Neutrophil (primary cell): Measurements from ENCODE around the gene MIXL1.

Experiments used
- H3K27ac ChIP-seq: fragments of 200-600 bp; sonication (generic); 2 replicates; pipeline ENCODE4 v1.5.1; 2016; ENCODE audit warnings: mild to moderate bottlenecking, moderate library complexity
- H3K27me3 ChIP-seq: fragments of 200-600 bp; sonication (generic); 2 replicates; pipeline ENCODE4 v1.6.0; 2016; ENCODE audit warnings: mild to moderate bottlenecking
- H3K36me3 ChIP-seq: fragments of 200-600 bp; sonication (generic); 2 replicates; pipeline ENCODE4 v1.5.1; 2017
- H3K4me1 ChIP-seq, 2 experiments: fragments of 200-600 bp in 1 of 2; sonication (generic) in 1 of 2; 1 replicate in 1 of 2; 2 replicates in 1 of 2; pipeline versions ENCODE4 v1.5.1 to v1.6.1; 2013 to 2016; ENCODE audit warnings: low read depth in 1 of 2, low read length in 1 of 2, mild to moderate bottlenecking in 1 of 2, moderate library complexity in 1 of 2; ENCODE audit not compliant: control insufficient read depth in 1 of 2, insufficient read depth in 1 of 2
- H3K4me3 ChIP-seq, 2 experiments: fragments of 200-600 bp in 1 of 2; sonication (generic) in 1 of 2; 1 replicate in 1 of 2; 2 replicates in 1 of 2; pipeline ENCODE4 v1.5.1; 2013 to 2016; ENCODE audit warnings: low read depth in 1 of 2, low read length in 1 of 2, mild to moderate bottlenecking in 1 of 2, moderate library complexity in 1 of 2
- H3K9me3 ChIP-seq: fragments of 200-600 bp; sonication (generic); 2 replicates; pipeline ENCODE4 v1.5.1; 2016
- TF ChIP-seq, protein P1 (sequence below): fragments of 200-600 bp; sonication (generic); IDR thresholded peaks from 2 replicates; pipeline ENCODE4 v1.5.1; 2016; ENCODE audit warnings: antibody characterized with exemption

Gene MIXL1

DNA sequence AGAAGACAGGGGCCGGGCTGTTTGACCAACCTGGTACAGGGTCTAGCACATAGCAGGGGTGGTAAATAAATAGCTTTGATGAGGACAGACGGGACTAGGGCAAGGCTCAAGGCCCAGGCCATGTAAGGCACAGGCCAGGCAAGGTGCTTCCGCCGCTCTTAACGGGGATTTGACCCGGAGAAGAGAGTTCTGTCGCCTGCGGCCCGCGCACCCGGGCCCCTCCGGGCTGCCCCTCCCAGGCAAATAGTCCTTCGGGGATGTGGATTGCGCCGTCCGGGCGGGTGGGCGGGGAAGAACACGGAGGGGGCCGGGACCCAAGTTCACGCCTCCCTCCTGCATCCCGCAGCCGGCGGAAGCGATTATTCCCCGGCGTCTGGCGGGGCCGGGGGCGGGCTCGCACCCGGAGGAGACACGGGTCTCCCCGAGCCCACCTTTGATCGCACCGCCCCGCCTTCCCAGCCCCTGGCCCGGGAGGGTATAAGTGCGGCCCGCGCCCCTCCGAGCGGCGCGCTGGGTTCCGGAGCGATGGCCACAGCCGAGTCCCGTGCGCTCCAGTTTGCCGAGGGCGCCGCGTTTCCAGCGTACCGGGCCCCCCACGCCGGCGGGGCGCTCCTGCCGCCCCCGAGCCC is at the start of gene MIXL1:
Gene MIXL1, plus strand, starts transcription at position 508 of the 629 bp plus-strand sequence. Its CDS starts 18 bp downstream, at position 526.
- no peak within 1 kb of the TSS for H3K4me3 ChIP-seq
- no peak within 1 kb of the TSS for H3K27ac ChIP-seq
- H3K4me1 ChIP-seq, result peaks cover 6 to 11% of the 10 kb centered on the region in 2 experiments
- H3K36me3 ChIP-seq, result no peaks in the 10 kb centered on the region
- TF ChIP-seq, protein P1, sequence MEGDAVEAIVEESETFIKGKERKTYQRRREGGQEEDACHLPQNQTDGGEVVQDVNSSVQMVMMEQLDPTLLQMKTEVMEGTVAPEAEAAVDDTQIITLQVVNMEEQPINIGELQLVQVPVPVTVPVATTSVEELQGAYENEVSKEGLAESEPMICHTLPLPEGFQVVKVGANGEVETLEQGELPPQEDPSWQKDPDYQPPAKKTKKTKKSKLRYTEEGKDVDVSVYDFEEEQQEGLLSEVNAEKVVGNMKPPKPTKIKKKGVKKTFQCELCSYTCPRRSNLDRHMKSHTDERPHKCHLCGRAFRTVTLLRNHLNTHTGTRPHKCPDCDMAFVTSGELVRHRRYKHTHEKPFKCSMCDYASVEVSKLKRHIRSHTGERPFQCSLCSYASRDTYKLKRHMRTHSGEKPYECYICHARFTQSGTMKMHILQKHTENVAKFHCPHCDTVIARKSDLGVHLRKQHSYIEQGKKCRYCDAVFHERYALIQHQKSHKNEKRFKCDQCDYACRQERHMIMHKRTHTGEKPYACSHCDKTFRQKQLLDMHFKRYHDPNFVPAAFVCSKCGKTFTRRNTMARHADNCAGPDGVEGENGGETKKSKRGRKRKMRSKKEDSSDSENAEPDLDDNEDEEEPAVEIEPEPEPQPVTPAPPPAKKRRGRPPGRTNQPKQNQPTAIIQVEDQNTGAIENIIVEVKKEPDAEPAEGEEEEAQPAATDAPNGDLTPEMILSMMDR, result no peak
- no peaks in the 10 kb centered on the region for H3K9me3 ChIP-seq
- H3K27me3 ChIP-seq, result peaks cover 72% of the 10 kb centered on the region

DNA sequence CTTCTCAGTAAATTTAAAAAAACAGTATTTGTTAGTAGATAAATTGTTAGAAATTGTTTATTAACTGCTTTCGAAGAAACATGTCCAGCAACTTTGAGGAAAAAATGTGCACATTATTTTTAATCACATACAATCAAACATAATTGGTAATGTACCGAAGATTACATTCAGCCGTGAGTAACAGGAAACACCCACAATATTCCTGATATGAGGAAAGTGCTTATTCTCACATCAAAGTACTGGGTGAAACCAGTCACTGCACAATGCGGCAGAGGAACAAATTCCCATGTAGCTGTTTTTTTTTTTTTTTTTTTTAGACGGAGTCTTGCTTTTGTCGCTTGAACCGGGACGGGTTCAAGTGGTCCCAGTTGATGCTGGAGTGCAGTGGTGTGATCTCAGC is 46.6 kb upstream of the MIXL1 start:
- Histone ChIP-seq H3K27ac (no peak overlapping the region), H3K27me3 (no peaks in the 10 kb centered on the region), H3K9me3 (no peaks in the 10 kb centered on the region), H3K4me3 (no peak overlapping the region), H3K36me3 (peaks cover 6% of the 10 kb centered on the region), H3K4me1 (peaks cover 2 to 3% of the 10 kb centered on the region in 2 experiments)
- TF ChIP-seq, protein P1, result no peak

DNA sequence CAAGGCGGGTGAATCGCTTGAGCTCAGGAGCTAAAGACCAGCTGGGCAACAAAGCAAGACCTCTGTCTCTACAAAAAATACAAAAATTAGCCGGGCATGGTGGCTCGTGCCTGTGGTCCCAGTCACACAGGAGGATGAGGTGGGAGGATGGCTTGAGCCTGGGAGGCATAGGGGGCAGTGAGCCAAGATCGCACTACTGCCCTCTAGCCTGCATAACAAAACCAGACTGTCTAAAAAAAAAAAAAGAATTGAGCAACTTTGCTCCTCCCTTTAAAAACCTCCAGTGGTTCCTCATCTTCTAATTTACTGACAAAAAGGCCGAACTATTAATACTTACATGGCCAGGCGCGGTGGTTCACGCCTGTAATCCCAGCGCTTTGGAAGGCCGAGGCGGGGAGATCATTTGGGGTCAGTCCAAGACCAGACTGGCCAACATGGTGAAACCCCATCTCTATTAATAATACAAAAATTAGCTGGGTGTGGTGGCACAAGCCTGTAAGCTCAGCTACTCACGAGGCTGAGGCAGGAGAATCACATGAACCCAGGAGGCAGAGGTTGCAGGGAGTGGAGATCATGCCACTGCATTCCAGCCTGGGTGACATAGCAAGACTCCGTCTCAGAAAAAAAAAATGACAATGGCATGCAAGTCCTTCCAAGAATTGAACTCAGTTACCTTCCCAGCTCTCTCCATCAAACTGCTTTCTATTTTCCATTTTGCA is 41.3 kb upstream of the MIXL1 start:
- TF ChIP-seq, protein P1, result no peak
- peaks cover 43% of the 10 kb centered on the region in 2 experiments for H3K4me1 ChIP-seq
- H3K4me3 ChIP-seq, result no peak overlapping the region

DNA sequence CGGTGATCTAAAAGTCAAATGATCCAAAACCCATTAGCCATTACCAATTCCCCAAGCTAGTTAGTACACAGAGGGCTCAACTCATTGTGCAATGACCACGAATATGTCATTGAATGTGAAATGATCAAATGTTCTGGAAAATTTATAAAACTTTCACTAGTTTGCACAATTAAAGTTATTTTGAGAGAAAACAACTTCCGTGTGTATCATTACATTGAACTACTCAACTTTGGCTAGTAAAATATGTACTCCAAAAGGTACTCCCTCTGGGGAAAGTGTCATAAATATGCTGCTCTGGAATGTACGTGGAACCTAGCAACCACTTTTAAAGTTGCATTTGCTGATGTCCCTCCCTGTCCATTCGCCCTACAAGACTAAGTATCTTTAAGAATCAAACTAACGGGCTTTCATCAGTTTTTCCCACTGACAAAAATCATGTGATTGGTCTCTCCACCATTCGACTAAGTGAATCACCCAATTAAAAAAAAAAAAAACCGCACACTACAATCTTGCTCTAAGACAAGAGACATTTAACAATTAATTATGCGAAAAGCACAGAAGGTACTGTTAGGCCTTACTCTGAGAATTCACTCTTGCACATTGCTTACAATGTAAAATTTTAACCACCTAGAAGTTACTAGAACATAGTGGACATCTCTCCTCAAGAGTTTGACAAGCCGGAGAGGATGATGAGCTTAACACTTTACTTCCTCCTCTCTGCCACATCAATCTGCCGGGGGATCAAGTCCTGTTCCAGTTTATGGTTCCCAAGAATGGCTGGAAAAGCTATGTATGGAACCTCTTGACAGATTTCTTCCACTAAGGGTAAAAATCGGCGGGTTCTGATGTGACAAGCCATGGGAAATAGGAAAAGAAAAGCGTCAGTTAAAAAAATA is 38.1 kb upstream of the MIXL1 start:
- Histone ChIP-seq H3K4me3 (peak overlapping the region; percentile 71 to 78), H3K27me3 (no peaks in the 10 kb centered on the region), H3K9me3 (no peaks in the 10 kb centered on the region), H3K27ac (peak overlapping the region; percentile 91), H3K36me3 (no peaks in the 10 kb centered on the region), H3K4me1 (peaks cover 43 to 45% of the 10 kb centered on the region in 2 experiments)
- TF ChIP-seq, protein P1, result no peak

More for the DNA sequence above, 41.3 kb upstream of the MIXL1 start:
- no peaks in the 10 kb centered on the region for H3K36me3 ChIP-seq
- no peaks in the 10 kb centered on the region for H3K9me3 ChIP-seq
- peak overlapping the region; percentile 67 for H3K27ac ChIP-seq
- no peaks in the 10 kb centered on the region for H3K27me3 ChIP-seq
